GM18907 (cell line): ENCODE results near the gene AIF1L.

Experiments used
- ATAC-seq: cut with Tn5 transposase; IDR thresholded peaks from one replicate; pipeline ENCODE4 v1.9.1; 2021; ENCODE audit warnings: mild to moderate bottlenecking, moderate library complexity; ENCODE audit not compliant: unreplicated experiment

AIF1L gene

GRCh38 chr9:131076347-131077195 is 19.8 kb upstream of the AIF1L start:
- no peak for ATAC-seq

- ATAC-seq, result no peak
Measured at GRCh38 chr9:131078427-131079366, 17.6 kb upstream of the AIF1L start.

- ATAC-seq, result no peak
Measured at GRCh38 chr9:131080589-131080988, 15.7 kb upstream of the AIF1L start.

GRCh38 chr9:131081868-131082267 is 14.5 kb upstream of the AIF1L start:
- ATAC-seq, result no peak

- no peak for ATAC-seq
Measured at GRCh38 chr9:131082774-131083512, 13.4 kb upstream of the AIF1L start.

GRCh38 chr9:131084661-131085369 is 11.5 kb upstream of the AIF1L start:
- no peak for ATAC-seq

- ATAC-seq, result no peak
Measured at GRCh38 chr9:131085370-131086122, 10.8 kb upstream of the AIF1L start.

- ATAC-seq, result no peak
Measured at GRCh38 chr9:131087354-131087893, 8.9 kb upstream of the AIF1L start.

- ATAC-seq, result no peak
Measured at GRCh38 chr9:131090025-131090787, 6.1 kb upstream of the AIF1L start.

GRCh38 chr9:131091352-131091992 is 4.9 kb upstream of the AIF1L start:
- ATAC-seq, result no peak

- no peak for ATAC-seq
Measured at GRCh38 chr9:131092030-131092429, 4.3 kb upstream of the AIF1L start.

- ATAC-seq, result no peak
Measured at GRCh38 chr9:131092548-131093440, 3.5 kb upstream of the AIF1L start.

- ATAC-seq, result no peak
Measured at GRCh38 chr9:131094015-131094414, 2.3 kb upstream of the AIF1L start.

- ATAC-seq, result no peak
Measured at GRCh38 chr9:131094622-131095021, 1.7 kb upstream of the AIF1L start.

- no peak for ATAC-seq
Measured at GRCh38 chr9:131095666-131096268, 564 bp upstream of the AIF1L start.

- no peak for ATAC-seq
Measured at GRCh38 chr9:131097126-131097947, 1.0 kb downstream of the AIF1L start.
